Measurements from ENCODE around the gene CXorf49B. TPM values are rescaled to one million over a fixed set of nuclear protein-coding genes. Genes with fewer than 3 reads are reported as not detected.
"Not testable (repeated sequence)": the region's sequence is repeated elsewhere in the genome, so short reads cannot be mapped to it uniquely, and the experiment has no call there.

Gene CXorf49B
- total RNA-seq (not detected), polyA plus RNA-seq (not detected), total RNA-seq (0 reads per million in 6 experiments)

DNA sequence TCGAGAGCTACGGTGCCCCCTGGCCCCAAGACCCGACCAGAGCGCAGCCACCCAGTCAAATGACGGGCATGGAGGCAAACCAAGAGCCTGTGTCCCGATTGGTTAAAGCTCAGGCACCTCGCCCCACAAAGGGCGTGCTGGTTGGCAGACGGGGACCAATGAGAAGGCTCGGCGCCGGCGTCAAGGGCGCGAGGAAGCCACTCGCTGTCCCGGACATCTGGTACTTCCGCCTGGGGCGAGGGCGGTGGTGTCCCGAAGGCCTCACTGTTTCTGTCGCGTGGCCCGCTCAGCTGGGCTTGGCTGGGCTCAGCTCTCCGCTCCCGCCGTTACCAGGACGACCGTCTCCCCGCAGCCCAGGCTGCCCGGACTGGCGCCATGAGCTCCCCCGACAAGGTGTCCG, at the start of gene CXorf49B:
CXorf49B (plus strand) TSS at position 301 of the 400 bp plus-strand sequence; CDS start at position 376, 75 bp downstream.
- DNase-seq, H3K9me3 Mint-ChIP-seq, H3K27ac Mint-ChIP-seq, H3K36me3 Mint-ChIP-seq, H3K27me3 Mint-ChIP-seq, ATAC-seq, POLR2A ChIA-PET, H3K4me3 Mint-ChIP-seq, H3K4me1 Mint-ChIP-seq: not testable (repeated sequence)

GRCh38 chrX:71714064-71714463, 49.1 kb upstream of the CXorf49B start:
- DNase-seq, POLR2A ChIA-PET, H3K27ac Mint-ChIP-seq, H3K4me1 Mint-ChIP-seq, H3K9me3 Mint-ChIP-seq, H3K27me3 Mint-ChIP-seq, H3K36me3 Mint-ChIP-seq, H3K4me3 Mint-ChIP-seq: not testable (repeated sequence)
- peak; percentile 53 to 63 for ATAC-seq

GRCh38 chrX:71715551-71715950, 47.6 kb upstream of the CXorf49B start:
- peak; percentile 36 to 58 for ATAC-seq
- DNase-seq, H3K27me3 Mint-ChIP-seq, H3K9me3 Mint-ChIP-seq, H3K27ac Mint-ChIP-seq, H3K4me1 Mint-ChIP-seq, H3K36me3 Mint-ChIP-seq, H3K4me3 Mint-ChIP-seq, POLR2A ChIA-PET: not testable (repeated sequence)

DNA sequence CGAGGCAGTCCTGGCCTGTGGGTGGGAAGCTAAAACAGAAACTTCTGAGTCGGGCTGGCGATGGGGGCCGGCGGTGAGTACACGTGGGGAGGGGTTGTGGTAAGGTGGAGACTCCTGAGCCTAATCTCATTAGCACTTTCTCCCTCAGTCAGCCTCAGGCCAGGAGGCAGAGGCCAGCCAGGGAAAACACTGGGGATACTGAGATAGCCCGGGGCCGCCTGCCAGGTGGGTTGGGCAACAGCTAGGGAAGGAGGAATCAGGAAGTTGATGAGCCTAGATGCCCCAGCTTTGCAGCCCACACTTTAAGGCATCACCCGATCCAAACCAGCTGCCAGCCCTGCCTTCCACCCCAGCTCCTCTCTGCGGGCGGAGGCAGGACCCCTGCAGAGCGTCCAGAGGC, 46.8 kb upstream of the CXorf49B start:
- POLR2A ChIA-PET, ATAC-seq: not testable (repeated sequence)

GRCh38 chrX:71718185-71718584, 45.0 kb upstream of the CXorf49B start, which contains the start of gene CXorf49:
CXorf49 (minus strand) TSS chrX:71718285; CDS start chrX:71718151, 134 bp downstream.
- ATAC-seq, POLR2A ChIA-PET, H3K36me3 Mint-ChIP-seq, H3K4me3 Mint-ChIP-seq, H3K4me1 Mint-ChIP-seq, H3K27ac Mint-ChIP-seq, H3K9me3 Mint-ChIP-seq, H3K27me3 Mint-ChIP-seq, DNase-seq: not testable (repeated sequence)

More for the DNA sequence above, 46.8 kb upstream of the CXorf49B start:
- H3K27me3 Mint-ChIP-seq, H3K36me3 Mint-ChIP-seq, H3K9me3 Mint-ChIP-seq, H3K27ac Mint-ChIP-seq, H3K4me1 Mint-ChIP-seq, H3K4me3 Mint-ChIP-seq, DNase-seq: not testable (repeated sequence)

GRCh38 chrX:71719195-71719594, 44.0 kb upstream of the CXorf49B start:
- H3K27ac Mint-ChIP-seq, POLR2A ChIA-PET, H3K4me1 Mint-ChIP-seq, ATAC-seq, H3K36me3 Mint-ChIP-seq, H3K4me3 Mint-ChIP-seq, H3K9me3 Mint-ChIP-seq, H3K27me3 Mint-ChIP-seq: not testable (repeated sequence)
- peak in 1 of 10 donors; percentile 41 for DNase-seq

DNA sequence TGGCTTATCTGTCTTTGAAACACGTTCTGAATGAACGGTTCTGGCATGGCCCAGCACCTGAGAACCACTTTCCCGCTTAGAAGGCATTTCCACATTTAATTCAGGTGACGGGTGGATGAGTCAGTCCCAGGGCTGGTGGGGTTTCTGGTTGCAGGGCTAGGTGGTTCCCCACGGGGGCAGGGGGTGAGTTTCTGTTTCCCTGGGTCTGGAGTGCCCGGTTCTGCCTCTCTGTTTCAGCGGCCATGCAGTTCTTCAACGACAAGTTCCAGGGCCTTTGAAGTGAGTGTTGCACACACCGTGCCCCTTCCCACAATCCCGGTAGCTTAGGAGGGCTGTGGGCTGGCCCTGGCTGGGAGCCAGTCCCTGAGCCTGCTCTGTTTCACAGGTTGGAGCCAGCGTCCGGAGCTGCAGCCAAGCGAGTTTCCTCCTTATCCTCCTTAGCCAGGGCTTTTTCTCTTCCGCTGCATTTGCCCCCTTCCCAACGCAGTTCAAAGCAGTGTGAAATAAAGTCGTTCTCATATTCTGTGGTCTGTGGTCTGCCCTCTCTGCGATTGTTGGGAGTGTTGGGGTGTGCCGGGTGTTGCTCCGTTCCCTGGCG, 42.8 kb upstream of the CXorf49B start:
- ATAC-seq, H3K4me3 Mint-ChIP-seq, H3K9me3 Mint-ChIP-seq, H3K27me3 Mint-ChIP-seq, H3K4me1 Mint-ChIP-seq, DNase-seq, H3K27ac Mint-ChIP-seq, POLR2A ChIA-PET, H3K36me3 Mint-ChIP-seq: not testable (repeated sequence)

- H3K4me3 Mint-ChIP-seq, result not testable (repeated sequence)
These were observed 2.4 kb upstream of the CXorf49B start for GRCh38 chrX:71760688-71761281.

DNA sequence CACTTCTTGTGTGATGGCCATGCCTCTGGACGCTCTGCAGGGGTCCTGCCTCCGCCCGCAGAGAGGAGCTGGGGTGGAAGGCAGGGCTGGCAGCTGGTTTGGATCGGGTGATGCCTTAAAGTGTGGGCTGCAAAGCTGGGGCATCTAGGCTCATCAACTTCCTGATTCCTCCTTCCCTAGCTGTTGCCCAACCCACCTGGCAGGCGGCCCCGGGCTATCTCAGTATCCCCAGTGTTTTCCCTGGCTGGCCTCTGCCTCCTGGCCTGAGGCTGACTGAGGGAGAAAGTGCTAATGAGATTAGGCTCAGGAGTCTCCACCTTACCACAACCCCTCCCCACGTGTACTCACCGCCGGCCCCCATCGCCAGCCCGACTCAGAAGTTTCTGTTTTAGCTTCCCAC, 1.7 kb downstream of the CXorf49B start:
- H3K27me3 Mint-ChIP-seq, H3K4me3 Mint-ChIP-seq, POLR2A ChIA-PET, H3K36me3 Mint-ChIP-seq, H3K4me1 Mint-ChIP-seq, DNase-seq, H3K9me3 Mint-ChIP-seq, H3K27ac Mint-ChIP-seq, ATAC-seq: not testable (repeated sequence)

More at GRCh38 chrX:71760688-71761281, 2.4 kb upstream of the CXorf49B start:
- H3K27me3 Mint-ChIP-seq, POLR2A ChIA-PET, H3K36me3 Mint-ChIP-seq, H3K9me3 Mint-ChIP-seq, ATAC-seq, H3K4me1 Mint-ChIP-seq, DNase-seq, H3K27ac Mint-ChIP-seq: not testable (repeated sequence)

DNA sequence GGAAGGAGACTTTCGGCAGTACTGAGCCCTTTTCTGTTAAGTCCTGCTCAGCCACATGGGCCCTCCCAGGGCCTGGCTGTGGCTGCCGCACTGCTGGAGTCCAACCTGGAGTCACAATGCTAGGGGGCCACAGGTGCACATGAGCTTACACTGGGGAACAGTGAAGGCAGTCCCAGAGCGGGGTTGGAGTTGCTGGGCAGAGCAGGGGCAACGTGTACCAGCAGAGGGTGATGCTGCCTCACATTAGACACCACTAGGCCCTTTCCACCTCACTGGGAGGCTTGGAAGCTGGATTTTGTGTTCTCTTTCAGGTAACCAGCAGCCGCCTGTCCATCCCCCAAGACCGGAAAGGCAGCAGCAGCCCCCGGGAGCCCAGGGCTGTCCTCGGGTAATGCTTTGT, 2.5 kb downstream of the CXorf49B start:
- peak in 1 of 2 donors; percentile 35 for ATAC-seq
- H3K9me3 Mint-ChIP-seq, DNase-seq, H3K27me3 Mint-ChIP-seq, H3K27ac Mint-ChIP-seq, POLR2A ChIA-PET, H3K4me3 Mint-ChIP-seq, H3K36me3 Mint-ChIP-seq, H3K4me1 Mint-ChIP-seq: not testable (repeated sequence)

DNA sequence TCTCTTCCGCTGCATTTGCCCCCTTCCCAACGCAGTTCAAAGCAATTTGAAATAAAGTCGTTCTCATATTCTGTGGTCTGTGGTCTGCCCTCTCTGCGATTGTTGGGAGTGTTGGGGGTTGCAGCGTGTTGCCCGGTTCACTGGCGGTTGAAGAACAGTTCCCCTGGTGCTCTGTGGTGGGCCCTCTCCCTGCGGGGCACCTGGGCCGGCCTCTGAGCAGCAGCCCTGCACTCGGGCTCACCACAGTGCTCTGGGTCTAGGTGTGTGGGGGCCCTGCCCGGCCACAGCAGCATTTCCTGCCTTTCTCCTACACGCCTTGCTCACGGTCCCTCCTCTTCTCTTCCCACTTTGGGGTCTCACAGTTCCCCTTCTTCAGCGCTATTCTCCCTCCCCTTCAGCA, 4.0 kb downstream of the CXorf49B start:
- H3K36me3 Mint-ChIP-seq, H3K4me1 Mint-ChIP-seq, POLR2A ChIA-PET, H3K27me3 Mint-ChIP-seq, H3K27ac Mint-ChIP-seq, H3K9me3 Mint-ChIP-seq, DNase-seq, H3K4me3 Mint-ChIP-seq: not testable (repeated sequence)
- peak; percentile 46 to 56 for ATAC-seq

DNA sequence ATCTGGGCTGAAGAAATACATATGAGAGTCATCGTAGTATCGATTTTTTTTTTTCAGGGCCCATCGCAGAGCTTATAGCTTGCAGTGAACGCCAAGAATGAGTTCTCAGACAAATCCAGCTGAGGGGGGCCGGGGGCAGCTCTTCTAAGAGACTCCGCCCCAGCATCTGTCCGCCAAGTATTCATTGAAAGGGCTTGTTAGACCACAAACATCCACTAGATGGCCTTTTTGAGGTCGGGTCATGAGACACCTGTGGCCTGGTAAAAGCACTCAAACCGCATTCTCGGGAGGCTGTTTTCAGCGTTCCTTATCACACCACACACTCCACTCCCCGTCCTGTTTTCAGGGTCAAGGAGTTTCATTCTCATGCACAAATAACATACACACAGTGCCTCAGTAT, 15.2 kb downstream of the CXorf49B start:
- H3K27ac Mint-ChIP-seq, POLR2A ChIA-PET, H3K9me3 Mint-ChIP-seq, H3K4me3 Mint-ChIP-seq, H3K36me3 Mint-ChIP-seq, H3K27me3 Mint-ChIP-seq, H3K4me1 Mint-ChIP-seq, DNase-seq: not testable (repeated sequence)
- ATAC-seq, result peak; percentile 43 to 51

GRCh38 chrX:71782225-71782949, 19.2 kb downstream of the CXorf49B start:
- H3K4me3 Mint-ChIP-seq, H3K27me3 Mint-ChIP-seq, DNase-seq, H3K9me3 Mint-ChIP-seq, POLR2A ChIA-PET, H3K4me1 Mint-ChIP-seq, H3K36me3 Mint-ChIP-seq, H3K27ac Mint-ChIP-seq: not testable (repeated sequence)
- ATAC-seq, result peak; percentile 82 to 84

DNA sequence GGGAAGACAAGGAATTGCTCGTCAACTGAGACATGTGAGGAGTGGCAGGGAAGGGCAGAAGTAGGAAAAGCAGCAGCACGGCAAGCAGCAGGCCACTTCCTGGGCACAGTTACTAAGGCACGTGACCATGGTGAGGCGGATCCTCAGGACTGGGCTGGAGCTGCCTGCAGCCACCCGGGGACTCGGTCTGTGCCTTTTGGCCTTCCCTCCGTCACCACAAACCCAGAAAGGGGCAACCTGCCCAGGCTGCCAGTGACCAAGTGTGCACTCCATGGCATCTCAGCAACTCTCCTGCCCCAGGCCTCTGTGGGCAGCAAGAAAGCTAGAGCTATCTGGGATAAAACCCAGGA, 19.8 kb downstream of the CXorf49B start:
- H3K36me3 Mint-ChIP-seq, H3K9me3 Mint-ChIP-seq, H3K4me3 Mint-ChIP-seq, DNase-seq, H3K4me1 Mint-ChIP-seq, POLR2A ChIA-PET, H3K27ac Mint-ChIP-seq, H3K27me3 Mint-ChIP-seq, ATAC-seq: not testable (repeated sequence)
